T-helper 22 cell (primary cell): ENCODE results near the gene SPRED3.
A peak's percentile ranks its signal among the peaks of the same experiment; 100 is the strongest.

Experiments
- DNase-seq: peaks from one replicate; pipeline ENCODE4 v3.0.0-alpha.2; 2020; ENCODE audit warnings: low read depth

SPRED3 gene

DNA sequence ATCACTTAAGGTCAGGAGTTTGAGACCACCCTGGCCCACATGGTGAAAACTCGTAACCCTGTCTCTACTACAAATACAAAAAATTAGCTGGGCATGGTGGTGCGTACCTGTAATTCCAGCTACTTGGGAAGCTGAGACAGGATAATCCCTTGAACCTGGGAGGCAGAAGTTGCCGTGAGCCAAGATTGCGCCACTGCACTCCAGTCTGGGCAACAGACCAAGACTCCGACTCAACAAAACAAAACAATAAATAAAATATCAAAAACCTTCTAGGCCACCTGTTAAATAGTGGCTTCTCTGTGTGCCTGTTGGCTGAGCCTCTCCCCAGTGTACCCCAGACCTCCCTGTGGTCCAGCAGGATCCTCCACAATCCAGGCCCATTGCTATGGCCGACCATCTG lies 17.4 kb upstream of the SPRED3 start:
- DNase-seq, result no peak

DNA sequence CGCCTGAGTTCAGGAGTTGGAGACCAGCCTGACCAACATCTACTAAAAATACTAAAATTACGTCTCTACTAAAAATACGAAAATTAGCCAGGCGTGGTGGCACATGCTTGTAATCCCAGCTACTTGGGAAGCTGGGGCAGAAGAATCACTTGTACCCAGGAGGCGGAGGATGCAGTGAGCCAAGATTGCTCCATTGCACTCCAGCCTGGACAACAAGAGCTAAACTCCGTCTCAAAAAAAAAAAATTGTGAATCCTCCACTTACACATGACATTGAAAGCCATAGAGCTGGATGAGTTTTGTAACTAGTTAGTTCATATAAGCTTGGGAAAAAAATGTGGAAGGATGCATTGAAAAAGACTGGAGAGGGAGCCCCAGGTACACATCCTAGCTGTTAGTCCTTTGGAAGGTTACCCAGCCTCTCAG lies 14.6 kb upstream of the SPRED3 start:
- no peak for DNase-seq

DNA sequence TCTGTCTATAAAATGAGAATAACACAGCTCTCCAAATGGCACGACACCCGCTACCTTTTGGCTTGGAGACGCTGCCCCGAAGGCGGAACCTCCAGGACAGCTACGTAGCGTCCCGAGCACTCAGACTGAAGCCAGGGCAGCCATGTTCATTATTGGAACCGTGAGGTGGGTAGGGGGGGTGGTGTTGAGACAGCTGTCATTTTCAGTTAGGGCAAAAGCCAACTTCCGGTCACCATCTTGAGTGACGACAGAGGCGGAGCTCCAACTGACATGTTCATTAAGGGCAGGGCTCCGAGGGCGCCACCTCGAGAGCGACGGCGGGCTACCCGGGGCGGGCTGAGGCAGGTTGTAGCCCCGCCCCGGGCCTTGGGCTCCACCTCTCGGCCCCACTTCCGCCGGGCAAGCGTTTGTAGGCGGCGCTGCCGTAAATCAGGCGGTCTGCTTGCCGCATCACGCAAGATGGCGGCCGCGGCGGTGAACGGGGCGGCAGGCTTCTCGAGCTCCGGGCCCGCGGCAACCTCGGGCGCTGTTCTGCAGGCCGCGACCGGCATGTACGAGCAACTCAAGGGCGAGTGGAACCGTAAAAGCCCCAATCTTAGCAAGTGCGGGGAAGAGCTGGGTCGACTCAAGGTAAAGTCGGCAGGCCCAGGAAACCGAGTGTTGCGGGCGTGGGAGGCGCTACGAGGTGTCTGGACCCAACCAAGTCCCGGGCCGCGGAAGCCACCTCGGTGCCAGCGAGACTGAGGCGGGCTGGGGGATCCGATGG lies 14.0 kb upstream of the SPRED3 start, which contains the start of gene PSMD8:
Gene PSMD8, plus strand, starts transcription at position 240 of the 766 bp plus-strand sequence. Its CDS starts 31 bp downstream, at position 271.
- DNase-seq, result peak; percentile 98

DNA sequence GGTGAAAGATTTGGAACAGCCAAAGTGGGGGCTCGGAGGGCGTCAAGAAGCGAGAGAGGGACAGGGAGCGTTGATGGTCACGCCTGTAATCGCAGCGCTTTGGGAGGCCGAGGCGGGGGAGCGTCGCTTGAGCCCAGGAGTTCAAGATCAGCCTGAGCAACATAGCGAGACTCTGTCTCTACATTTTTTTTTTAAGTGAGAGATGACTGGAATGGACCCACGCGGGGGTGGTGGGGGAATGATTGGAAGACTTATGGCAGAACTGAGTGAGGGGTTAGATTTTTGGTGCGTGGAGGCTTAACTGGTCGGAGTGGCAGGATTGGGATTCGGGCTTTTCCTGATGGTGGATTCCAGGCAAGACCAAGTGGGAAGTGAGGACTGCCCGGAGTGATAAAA lies 13.4 kb upstream of the SPRED3 start:
- DNase-seq, result no peak

DNA sequence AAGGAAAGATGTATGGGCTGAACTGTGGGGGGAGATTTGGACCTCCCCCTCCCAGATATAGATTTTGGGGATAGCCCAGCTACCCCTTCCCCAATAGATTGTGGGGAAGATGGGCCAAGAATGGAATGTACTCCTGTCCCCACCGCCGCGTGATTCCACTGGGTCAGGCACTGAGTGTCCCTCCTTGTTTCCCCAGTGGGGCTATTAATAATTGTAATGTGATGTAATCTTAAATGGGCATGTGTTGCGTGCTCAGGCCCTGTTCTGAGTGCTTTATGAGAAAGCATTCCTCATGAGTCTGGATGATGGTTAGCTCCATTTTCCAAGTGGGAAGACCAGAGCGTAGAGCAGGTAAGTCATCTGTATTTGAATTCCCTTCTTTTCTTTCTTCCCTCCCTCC lies 12.7 kb upstream of the SPRED3 start:
- DNase-seq, result no peak

DNA sequence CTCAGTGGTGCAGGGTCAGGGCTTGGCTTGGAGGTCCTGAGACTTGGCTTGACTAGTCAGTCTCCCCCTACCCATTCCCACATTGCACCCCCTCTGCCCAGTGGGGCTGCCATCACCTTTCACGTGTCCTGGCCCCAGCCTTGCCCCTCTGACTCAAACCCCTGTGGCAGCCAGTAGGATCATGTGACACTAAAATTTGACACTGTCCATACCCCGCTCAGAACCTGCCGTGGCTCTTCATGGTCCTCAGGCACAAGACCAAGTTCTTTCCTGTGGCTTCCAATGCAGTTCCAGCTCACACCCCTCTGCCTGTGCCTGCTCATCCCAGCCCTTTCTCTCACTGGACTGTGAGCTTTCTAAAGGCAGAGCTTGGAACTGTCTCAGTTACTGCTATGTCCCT lies 11.9 kb upstream of the SPRED3 start:
- no peak for DNase-seq

DNA sequence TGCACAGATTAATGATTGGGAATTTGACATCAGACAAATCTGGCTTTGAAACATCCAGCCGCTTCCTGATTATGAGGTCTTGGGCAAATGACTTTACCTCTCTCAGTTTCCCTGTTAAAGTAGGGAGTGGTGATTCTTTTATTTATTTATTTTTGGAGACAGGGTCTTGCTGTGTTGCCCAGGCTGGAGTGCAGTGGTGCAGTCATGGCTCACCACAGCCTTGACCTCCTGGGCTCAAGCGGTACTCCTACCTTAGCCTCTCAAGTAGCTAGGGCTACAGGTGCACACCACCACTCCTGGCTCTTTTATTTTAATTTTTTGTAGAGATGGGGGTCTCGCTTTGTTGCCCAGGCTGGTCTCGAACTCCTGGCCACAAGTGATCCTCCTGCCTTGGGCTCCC lies 11.4 kb upstream of the SPRED3 start:
- DNase-seq, result no peak

DNA sequence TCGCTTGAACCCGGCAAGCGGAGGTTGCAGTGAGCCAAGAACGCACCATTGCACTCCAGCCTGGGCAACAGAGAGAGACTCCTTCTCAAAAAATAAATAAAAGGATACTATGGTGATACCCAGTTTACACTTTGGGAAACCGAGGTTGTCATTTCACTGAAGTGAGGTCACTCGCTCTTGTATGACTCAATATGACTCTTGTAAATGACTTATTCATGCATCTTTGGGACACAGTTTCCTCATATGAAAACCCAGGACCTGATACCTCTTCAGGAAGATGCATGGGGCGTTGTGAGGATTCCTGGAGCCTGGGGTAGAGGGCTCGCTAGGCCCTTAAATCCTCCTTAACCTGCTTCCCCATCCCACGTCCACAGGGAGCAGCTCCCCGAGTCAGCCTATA lies 9.6 kb upstream of the SPRED3 start:
- no peak for DNase-seq

DNA sequence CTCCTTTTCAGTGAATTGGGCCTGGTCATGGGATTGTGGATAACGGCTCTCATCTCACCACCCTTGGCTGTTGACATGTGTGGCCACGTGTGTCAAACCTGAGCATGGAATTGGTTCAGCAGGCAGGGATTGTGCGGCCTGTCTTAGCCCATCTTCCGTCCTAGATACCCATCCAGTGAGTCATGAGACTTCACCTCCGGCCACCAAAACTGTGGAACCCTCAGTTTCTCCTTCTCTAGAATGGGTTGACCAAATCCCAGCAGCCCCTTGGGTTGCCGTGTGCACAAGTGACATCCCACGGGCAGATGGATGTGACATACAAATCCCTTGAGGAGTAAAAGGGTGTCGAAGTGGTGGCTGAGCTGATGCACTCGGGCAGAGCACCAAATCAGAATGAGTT lies 7.4 kb upstream of the SPRED3 start:
- no peak for DNase-seq

DNA sequence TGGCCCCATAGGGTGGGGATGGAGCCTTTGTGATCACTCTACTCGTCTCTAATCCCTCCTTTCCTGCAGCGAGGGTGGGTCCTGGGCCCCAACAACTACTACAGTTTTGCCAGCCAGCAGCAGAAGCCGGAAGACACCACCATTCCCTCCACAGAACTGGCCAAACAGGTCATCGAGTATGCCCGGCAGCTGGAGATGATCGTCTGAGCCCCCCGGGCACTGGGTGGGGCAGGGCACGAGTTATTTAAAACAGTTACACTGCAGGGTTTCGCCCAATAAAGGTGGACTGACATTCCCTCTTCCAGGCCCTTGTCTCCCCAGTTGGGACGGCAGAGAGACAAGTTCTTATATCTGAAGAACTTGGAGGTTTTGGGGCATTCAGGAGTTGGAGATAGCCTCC lies 5.3 kb upstream of the SPRED3 start:
- no peak for DNase-seq

DNA sequence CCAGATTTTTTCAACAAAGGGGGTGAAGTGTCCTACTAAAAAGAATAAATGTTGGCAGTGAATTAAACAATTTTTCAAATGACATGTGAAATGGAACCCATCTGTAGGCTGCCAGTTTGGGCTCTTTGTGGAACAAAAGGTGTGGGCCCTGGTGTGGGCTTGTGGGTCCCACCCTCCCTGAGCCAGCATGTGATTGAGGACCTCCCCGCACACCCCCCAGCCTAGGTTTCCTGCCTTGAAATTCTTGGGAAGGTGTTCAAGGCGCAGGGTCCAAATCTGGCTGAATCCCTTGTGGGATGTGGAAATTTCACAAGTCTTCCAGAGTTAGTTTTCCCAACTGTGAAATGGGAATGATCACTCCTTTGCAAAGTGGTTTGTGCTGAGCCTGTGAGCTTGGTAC lies 4.8 kb upstream of the SPRED3 start:
- no peak for DNase-seq

DNA sequence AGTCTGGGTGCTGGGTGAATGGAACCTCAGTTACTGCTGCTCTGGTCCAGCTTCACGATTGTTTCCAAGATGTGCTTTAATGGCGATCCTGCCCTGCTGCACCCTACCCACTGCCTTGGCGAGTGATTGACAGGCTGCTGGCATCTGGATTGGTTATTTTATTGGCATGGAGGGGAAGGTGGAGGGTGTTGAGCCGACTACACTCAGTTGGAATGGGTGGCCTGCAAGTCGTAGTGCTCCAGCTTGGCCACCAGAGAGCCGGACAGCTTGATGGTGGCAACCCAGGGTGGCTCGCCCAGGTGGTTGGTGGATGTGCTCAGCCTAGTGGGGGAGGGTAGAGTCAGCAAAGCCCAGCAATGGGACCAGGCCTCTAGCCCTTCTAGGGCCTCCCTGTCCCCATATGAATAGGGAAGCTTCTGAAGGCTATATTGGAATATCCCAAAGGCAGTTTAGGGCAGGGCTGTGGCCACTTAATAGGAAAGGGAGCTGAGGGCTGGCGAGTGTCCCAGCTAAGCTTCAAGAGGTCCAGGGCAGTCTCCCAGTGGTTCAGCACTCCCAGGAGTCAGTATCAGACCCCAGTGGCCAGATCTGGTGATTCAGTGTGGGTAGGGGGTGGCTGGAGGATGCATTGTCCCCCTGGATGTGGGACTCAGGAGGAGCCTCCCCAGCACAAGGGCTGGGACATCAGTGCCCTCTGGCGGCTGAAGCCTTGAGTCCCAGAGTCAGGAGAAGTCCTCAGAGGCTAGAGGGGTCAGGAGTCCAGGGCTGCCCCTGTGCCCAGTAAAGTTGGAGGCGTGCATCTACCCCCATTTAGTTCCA lies 4.1 kb upstream of the SPRED3 start:
- no peak for DNase-seq

DNA sequence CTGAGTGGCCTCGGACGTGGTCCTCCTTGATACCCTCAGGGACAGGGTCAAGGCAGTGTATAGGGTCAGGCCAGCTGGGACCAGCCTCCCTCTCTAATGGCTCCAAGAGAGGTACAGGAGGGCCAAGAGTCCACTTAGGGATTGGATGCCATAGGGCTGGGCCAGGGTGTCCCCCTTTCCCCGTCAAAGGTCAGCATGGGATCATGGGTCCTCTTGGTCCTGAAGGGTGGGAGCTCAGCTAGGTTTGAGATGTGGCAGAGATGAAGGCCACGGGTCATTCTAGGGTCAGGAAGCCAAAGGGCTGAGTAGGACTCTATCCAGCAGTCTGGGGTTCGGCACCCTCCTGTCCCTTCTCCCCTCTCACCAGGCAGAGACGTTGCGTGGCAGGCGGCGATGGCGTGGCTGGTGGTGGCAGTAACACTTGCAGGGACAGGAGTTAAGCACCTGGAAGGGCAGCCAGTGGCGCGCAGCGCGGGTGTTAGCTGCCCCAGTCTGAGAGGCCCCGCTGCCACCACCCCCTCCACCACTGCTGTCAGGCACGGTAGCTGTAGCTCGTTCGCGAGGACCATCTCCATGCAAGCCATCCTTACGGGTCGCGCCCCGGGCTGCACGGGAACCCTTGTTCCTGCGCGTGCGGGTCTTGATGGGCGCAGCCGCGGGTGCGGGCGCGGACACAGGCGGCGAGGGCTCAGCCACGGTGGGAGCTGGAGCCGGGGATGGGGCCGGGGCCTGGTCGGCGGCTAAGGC lies 3.3 kb upstream of the SPRED3 start:
- DNase-seq, result no peak

DNA sequence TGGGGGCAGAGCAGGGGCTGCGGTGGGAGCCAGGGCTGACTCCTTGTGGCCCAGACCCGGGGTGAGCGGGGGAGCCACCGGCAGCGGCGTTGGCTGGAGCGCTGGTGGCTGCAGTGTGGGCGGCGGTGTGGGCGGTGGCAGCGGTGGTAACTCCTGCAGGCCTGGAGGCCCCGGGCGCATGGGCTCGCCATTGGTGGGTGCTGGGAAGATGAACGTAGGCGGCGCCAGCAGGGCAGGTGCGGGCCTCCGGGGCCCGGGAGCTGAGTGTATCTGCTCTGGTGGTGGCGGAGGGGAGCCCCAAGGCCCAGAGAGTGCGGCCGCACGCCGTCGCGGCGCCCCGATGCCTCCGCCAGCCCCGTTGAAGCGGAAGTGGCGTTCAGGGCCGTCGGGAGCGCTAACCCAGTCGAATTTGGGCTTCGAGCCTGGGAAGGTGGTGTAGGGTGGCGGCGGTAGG lies 2.7 kb upstream of the SPRED3 start:
- no peak for DNase-seq

DNA sequence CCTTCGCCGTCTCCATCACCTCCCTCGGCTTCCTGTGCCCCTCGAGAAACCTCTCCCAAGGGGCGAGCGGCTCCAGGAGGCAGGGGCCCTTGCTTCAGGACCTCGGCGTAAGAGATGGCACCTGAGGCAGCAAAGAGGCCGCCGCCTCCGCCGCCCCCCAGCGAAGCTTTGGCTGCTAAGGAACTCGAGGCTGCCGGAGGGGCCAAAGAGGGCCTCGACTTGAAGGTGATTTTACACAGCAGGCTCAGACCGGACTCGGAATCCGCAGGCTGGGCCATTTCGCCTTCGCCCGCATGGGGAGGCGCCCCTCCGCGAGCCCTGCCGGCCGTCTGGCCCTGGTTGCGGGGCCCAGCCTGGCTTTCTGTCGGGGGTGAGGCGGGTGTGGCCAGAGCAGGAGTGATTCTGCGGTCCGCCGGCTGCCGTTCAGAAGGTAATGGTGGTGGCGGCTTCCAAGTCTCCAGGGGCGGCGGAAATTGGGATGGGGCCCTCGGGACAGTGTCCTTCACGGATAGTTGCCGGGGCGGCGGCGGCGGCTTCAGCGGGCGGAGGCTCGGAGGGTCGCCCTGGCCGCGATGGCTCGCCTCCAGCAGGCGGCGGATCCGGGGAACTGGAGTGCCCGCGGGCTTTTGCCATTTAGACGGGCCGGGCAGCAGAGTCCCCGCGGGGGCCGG lies 2.1 kb upstream of the SPRED3 start:
- DNase-seq, result no peak

DNA sequence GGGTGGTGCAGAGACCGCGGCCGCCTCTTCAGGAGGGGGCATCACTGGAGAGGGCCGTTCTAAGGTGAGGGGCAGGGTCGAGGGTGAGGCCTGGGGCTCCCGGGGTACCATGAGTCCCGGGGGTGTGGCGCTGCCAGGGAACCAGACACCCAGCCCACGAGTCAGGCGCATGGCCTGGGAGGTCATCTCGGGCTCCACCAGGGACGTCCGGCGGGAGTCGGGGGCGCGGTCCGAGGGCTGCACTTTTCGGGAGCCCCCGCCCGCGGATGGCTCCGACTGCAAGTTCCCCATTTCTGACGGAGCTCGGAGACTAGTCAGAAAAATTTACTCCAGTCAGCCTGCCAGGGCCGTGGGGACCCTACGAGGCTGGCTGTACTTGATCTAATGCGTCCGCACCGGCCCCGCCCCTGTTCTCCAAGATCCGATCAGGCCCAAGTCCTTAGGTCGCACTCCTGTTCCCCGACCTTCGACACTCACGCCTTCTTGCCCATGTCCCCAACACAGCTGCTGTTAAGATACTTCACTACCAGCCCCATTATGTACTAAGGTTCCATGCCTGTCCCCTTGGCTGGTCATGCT lies 1.4 kb upstream of the SPRED3 start:
- DNase-seq, result no peak

DNA sequence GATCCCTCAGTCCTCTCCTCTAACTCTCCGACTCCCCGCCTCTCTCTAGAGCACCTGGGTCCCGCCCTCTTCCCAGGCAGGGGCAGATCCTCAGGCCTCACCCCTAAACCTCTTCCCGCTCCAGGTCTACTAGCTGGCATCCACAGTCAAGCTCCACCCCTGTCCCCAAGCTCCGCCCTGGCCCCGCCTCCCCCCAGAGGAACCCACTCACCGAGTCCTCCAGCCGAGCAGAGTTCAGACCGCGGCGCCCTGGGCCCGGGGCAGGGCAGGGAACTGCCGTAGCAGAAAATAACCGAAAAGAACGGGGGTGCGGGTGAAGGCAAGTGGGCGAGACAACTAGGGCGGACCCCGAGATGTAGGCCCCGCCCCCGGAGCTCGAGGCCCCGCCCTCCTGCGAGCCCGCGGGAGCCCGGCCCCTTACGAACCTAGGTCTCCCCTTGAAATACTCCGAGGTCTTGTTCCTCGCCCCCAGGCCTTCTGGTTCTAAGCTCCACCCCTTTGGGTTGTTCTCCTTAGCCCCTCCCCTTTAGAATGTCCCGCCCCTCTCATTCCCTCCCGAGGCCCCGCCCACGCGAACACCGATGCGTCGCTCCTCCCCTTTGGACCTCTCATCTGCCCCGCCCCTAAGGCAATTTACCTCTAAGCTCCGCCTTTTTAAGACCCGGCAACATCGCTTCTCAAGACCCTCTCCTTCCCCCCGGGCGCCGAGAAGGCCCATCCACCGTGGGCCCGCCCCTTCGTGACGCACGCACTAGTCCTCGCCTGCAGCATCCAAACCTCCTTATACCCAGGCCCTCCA lies 748 bp upstream of the SPRED3 start, which contains the start of gene GGN:
Gene GGN, minus strand, starts transcription at position 485 of the 799 bp plus-strand sequence. CDS start 773 bp downstream, outside the sequence.
- peak; percentile 75 for DNase-seq

DNA sequence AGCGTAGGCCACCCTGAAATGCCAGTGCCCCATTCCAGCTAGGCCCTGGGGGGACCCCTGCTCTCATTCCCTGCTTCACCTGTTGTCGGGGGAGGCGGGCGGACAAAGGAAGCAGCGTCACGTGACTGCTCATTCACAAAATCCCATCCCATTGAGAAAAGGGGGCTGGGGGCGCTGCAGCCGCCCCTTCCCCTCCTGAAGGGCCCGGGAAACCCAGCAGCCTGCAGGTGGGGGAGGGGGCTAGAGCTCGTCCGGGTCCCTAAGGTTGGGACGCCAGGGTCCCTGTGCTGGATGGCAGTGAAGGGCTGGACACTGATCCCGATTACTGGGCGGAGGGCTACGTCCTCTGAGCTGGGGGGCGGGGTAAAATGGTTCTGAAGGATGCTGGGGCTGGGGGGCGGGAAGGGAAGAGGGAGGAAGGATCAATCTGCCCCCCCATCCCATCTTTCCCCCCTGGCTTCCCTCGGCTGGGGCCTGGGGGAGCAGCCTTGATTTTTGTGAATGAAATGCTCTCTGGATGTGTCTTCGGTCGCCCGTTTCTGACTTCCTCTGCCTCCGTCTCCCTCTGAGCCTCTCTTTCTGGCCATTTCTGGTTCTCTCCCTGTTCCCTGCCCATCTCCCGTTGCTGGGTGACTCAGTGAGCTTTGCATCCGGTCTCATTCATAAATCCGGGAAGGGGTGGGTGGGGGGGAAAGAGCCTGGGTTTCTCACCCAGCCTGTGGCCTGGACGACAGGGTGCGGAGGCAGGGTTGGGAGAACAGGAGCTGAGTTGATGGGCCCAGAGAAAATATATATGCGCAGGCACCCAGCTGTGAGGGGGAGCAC lies 816 bp downstream of the SPRED3 start:
- DNase-seq, result no peak
